HFFc6 (cell line): ENCODE results near the gene USP17L30. TPM values are rescaled to one million over a fixed set of nuclear protein-coding genes. Genes with fewer than 3 reads are reported as not detected.
"Not testable (repeated sequence)": the region's sequence is repeated elsewhere in the genome, so short reads cannot be mapped to it uniquely, and the experiment has no call there.

ENCODE experiments used
- DNase-seq: peaks from one replicate; pipeline ENCODE4 v3.0.0-alpha.2; 2018
- H3K27ac Mint-ChIP-seq: 2 replicates; pipeline ENCODE4 v1.8.0; 2020; ENCODE audit warnings: mild to moderate bottlenecking, mixed read lengths
- H3K27me3 Mint-ChIP-seq: 2 replicates; pipeline ENCODE4 v1.8.0; 2021; ENCODE audit warnings: mild to moderate bottlenecking, moderate library complexity, mixed read lengths; ENCODE audit not compliant: insufficient read depth
- H3K36me3 Mint-ChIP-seq: 2 replicates; pipeline ENCODE4 v1.8.0; 2021; ENCODE audit warnings: low read depth, mixed read lengths
- H3K4me1 Mint-ChIP-seq: 2 replicates; pipeline ENCODE4 v1.8.0; 2020; ENCODE audit warnings: low read depth, mixed read lengths
- H3K4me3 Mint-ChIP-seq: 2 replicates; pipeline ENCODE4 v1.8.0; 2020; ENCODE audit warnings: mild to moderate bottlenecking, moderate library complexity, mixed read lengths
- H3K9me3 Mint-ChIP-seq: 2 replicates; pipeline ENCODE4 v1.8.0; 2020; ENCODE audit warnings: mild to moderate bottlenecking, mixed read lengths
- long read RNA-seq: library from polyadenylated mRNA; unstranded; transcript quantifications from one replicate; pipeline ENCODE4 v2.0.0, GENCODE V29; 2019
- total RNA-seq, 6 experiments: library from RNA; stranded (reverse); fragmentation: NEBNext Ultra II Directional; extraction: Animal tissue kit (Norgen Biotek cat#: 25700); gene quantifications; 2 replicates in 1 of 6; 3 replicates in 5 of 6; pipeline ENCODE4 v1.2.3, GENCODE V29; 2021

The USP17L30 gene, protein sequence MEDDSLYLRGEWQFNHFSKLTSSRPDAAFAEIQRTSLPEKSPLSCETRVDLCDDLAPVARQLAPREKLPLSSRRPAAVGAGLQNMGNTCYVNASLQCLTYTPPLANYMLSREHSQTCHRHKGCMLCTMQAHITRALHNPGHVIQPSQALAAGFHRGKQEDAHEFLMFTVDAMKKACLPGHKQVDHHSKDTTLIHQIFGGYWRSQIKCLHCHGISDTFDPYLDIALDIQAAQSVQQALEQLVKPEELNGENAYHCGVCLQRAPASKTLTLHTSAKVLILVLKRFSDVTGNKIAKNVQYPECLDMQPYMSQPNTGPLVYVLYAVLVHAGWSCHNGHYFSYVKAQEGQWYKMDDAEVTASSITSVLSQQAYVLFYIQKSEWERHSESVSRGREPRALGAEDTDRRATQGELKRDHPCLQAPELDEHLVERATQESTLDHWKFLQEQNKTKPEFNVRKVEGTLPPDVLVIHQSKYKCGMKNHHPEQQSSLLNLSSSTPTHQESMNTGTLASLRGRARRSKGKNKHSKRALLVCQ
- total RNA-seq: not detected
- long read RNA-seq: 0 reads

DNA sequence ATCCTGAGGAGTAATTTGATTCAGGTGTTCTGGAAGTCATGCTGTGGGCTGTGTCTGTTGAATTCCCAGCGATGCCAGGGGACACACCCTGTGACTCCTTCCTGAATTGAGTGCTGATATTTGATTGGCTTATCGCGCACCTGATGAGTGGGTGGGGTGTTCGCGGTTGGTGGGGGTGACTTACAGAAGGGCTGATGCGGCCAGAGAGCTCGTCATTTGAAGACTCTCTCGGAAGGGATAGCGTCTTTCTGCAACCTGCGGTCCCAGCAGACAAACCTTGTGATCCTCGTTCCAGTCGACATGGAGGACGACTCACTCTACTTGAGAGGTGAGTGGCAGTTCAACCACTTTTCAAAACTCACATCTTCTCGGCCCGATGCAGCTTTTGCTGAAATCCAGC, at the start of gene USP17L30:
Gene USP17L30, plus strand, starts transcription at position 301 of the 400 bp plus-strand sequence. Its CDS starts 0 bp downstream, at position 301.
- H3K27me3 Mint-ChIP-seq, H3K27ac Mint-ChIP-seq, H3K36me3 Mint-ChIP-seq, DNase-seq, H3K4me3 Mint-ChIP-seq, H3K4me1 Mint-ChIP-seq, H3K9me3 Mint-ChIP-seq: not testable (repeated sequence)

DNA sequence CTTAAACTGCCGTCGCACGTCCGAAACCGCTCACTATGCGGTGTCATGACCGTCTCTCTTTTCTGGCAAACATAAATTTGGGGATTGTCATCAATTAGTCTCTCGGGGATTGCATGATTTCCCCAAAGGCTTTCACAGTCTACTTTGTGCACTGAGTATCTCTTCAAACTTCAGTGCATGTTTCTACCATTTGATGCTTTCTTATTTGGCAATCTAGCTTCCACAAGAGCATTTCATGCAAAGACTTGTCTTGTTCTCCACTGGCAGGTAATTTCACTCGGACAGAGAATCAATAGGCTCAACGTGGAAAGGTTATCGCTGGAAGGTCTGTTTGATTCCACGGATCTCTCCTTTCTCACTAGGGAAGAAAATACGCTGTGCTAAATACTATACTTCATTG, 38.7 kb upstream of the USP17L30 start:
- not testable (repeated sequence) for H3K27me3 Mint-ChIP-seq, H3K4me1 Mint-ChIP-seq, H3K4me3 Mint-ChIP-seq, DNase-seq, H3K9me3 Mint-ChIP-seq, H3K36me3 Mint-ChIP-seq, H3K27ac Mint-ChIP-seq

DNA sequence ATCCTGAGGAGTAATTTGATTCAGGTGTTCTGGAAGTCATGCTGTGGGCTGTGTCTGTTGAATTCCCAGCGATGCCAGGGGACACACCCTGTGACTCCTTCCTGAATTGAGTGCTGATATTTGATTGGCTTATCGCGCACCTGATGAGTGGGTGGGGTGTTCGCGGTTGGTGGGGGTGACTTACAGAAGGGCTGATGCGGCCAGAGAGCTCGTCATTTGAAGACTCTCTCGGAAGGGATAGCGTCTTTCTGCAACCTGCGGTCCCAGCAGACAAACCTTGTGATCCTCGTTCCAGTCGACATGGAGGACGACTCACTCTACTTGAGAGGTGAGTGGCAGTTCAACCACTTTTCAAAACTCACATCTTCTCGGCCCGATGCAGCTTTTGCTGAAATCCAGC, 38.1 kb upstream of the USP17L30 start, which contains the start of gene USP17L24:
Gene USP17L24, plus strand, starts transcription at position 301 of the 400 bp plus-strand sequence. Its CDS starts 0 bp downstream, at position 301.
- H3K4me3 Mint-ChIP-seq, H3K27ac Mint-ChIP-seq, H3K9me3 Mint-ChIP-seq, DNase-seq, H3K36me3 Mint-ChIP-seq, H3K4me1 Mint-ChIP-seq, H3K27me3 Mint-ChIP-seq: not testable (repeated sequence)

DNA sequence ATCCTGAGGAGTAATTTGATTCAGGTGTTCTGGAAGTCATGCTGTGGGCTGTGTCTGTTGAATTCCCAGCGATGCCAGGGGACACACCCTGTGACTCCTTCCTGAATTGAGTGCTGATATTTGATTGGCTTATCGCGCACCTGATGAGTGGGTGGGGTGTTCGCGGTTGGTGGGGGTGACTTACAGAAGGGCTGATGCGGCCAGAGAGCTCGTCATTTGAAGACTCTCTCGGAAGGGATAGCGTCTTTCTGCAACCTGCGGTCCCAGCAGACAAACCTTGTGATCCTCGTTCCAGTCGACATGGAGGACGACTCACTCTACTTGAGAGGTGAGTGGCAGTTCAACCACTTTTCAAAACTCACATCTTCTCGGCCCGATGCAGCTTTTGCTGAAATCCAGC, 33.3 kb upstream of the USP17L30 start, which contains the start of gene USP17L25:
Gene USP17L25, plus strand, starts transcription at position 301 of the 400 bp plus-strand sequence. Its CDS starts 0 bp downstream, at position 301.
- not testable (repeated sequence) for H3K27me3 Mint-ChIP-seq, H3K4me3 Mint-ChIP-seq, H3K36me3 Mint-ChIP-seq, H3K9me3 Mint-ChIP-seq, H3K27ac Mint-ChIP-seq, H3K4me1 Mint-ChIP-seq, DNase-seq

DNA sequence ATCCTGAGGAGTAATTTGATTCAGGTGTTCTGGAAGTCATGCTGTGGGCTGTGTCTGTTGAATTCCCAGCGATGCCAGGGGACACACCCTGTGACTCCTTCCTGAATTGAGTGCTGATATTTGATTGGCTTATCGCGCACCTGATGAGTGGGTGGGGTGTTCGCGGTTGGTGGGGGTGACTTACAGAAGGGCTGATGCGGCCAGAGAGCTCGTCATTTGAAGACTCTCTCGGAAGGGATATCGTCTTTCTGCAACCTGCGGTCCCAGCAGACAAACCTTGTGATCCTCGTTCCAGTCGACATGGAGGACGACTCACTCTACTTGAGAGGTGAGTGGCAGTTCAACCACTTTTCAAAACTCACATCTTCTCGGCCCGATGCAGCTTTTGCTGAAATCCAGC, 28.6 kb upstream of the USP17L30 start, which contains the start of gene USP17L26:
Gene USP17L26, plus strand, starts transcription at position 301 of the 400 bp plus-strand sequence. Its CDS starts 0 bp downstream, at position 301.
- not testable (repeated sequence) for H3K9me3 Mint-ChIP-seq, DNase-seq, H3K27ac Mint-ChIP-seq, H3K4me1 Mint-ChIP-seq, H3K27me3 Mint-ChIP-seq, H3K4me3 Mint-ChIP-seq, H3K36me3 Mint-ChIP-seq

DNA sequence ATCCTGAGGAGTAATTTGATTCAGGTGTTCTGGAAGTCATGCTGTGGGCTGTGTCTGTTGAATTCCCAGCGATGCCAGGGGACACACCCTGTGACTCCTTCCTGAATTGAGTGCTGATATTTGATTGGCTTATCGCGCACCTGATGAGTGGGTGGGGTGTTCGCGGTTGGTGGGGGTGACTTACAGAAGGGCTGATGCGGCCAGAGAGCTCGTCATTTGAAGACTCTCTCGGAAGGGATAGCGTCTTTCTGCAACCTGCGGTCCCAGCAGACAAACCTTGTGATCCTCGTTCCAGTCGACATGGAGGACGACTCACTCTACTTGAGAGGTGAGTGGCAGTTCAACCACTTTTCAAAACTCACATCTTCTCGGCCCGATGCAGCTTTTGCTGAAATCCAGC, 23.8 kb upstream of the USP17L30 start, which contains the start of gene USP17L5:
Gene USP17L5, plus strand, starts transcription at position 301 of the 400 bp plus-strand sequence. Its CDS starts 0 bp downstream, at position 301.
- not testable (repeated sequence) for H3K27ac Mint-ChIP-seq, H3K4me3 Mint-ChIP-seq, H3K4me1 Mint-ChIP-seq, H3K36me3 Mint-ChIP-seq, H3K27me3 Mint-ChIP-seq, DNase-seq, H3K9me3 Mint-ChIP-seq

DNA sequence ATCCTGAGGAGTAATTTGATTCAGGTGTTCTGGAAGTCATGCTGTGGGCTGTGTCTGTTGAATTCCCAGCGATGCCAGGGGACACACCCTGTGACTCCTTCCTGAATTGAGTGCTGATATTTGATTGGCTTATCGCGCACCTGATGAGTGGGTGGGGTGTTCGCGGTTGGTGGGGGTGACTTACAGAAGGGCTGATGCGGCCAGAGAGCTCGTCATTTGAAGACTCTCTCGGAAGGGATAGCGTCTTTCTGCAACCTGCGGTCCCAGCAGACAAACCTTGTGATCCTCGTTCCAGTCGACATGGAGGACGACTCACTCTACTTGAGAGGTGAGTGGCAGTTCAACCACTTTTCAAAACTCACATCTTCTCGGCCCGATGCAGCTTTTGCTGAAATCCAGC, 19.1 kb upstream of the USP17L30 start, which contains the start of gene USP17L27:
Gene USP17L27, plus strand, starts transcription at position 301 of the 400 bp plus-strand sequence. Its CDS starts 0 bp downstream, at position 301.
- H3K4me1 Mint-ChIP-seq, H3K4me3 Mint-ChIP-seq, DNase-seq, H3K27ac Mint-ChIP-seq, H3K27me3 Mint-ChIP-seq, H3K9me3 Mint-ChIP-seq, H3K36me3 Mint-ChIP-seq: not testable (repeated sequence)

DNA sequence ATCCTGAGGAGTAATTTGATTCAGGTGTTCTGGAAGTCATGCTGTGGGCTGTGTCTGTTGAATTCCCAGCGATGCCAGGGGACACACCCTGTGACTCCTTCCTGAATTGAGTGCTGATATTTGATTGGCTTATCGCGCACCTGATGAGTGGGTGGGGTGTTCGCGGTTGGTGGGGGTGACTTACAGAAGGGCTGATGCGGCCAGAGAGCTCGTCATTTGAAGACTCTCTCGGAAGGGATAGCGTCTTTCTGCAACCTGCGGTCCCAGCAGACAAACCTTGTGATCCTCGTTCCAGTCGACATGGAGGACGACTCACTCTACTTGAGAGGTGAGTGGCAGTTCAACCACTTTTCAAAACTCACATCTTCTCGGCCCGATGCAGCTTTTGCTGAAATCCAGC, 14.3 kb upstream of the USP17L30 start, which contains the start of gene USP17L28:
Gene USP17L28, plus strand, starts transcription at position 301 of the 400 bp plus-strand sequence. Its CDS starts 0 bp downstream, at position 301.
- H3K9me3 Mint-ChIP-seq, H3K36me3 Mint-ChIP-seq, H3K27ac Mint-ChIP-seq, H3K27me3 Mint-ChIP-seq, DNase-seq, H3K4me1 Mint-ChIP-seq, H3K4me3 Mint-ChIP-seq: not testable (repeated sequence)

DNA sequence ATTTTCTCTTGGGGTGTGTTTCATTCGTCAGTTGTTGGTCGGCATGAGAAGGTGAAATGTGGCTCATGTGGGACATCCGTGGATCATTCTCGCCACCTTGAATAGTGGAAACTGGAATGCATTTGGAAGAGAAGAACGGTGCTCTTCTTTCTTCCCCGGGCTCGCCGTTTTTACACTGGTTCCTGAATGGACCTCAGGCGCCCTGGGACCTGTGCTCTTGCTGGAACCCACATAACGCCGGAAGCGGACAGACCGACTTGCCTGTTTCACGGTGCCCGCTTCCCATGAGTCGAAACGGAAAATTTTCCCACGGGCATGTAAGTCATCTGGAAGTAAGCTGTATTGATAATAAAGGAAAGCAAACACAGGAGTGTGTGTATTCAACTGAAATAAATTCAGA, 12.1 kb upstream of the USP17L30 start:
- DNase-seq, H3K4me3 Mint-ChIP-seq, H3K36me3 Mint-ChIP-seq, H3K27me3 Mint-ChIP-seq, H3K9me3 Mint-ChIP-seq, H3K4me1 Mint-ChIP-seq, H3K27ac Mint-ChIP-seq: not testable (repeated sequence)

DNA sequence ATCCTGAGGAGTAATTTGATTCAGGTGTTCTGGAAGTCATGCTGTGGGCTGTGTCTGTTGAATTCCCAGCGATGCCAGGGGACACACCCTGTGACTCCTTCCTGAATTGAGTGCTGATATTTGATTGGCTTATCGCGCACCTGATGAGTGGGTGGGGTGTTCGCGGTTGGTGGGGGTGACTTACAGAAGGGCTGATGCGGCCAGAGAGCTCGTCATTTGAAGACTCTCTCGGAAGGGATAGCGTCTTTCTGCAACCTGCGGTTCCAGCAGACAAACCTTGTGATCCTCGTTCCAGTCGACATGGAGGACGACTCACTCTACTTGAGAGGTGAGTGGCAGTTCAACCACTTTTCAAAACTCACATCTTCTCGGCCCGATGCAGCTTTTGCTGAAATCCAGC, 9.6 kb upstream of the USP17L30 start, which contains the start of gene USP17L29:
Gene USP17L29, plus strand, starts transcription at position 301 of the 400 bp plus-strand sequence. Its CDS starts 0 bp downstream, at position 301.
- not testable (repeated sequence) for DNase-seq, H3K27me3 Mint-ChIP-seq, H3K9me3 Mint-ChIP-seq, H3K4me3 Mint-ChIP-seq, H3K27ac Mint-ChIP-seq, H3K4me1 Mint-ChIP-seq, H3K36me3 Mint-ChIP-seq

DNA sequence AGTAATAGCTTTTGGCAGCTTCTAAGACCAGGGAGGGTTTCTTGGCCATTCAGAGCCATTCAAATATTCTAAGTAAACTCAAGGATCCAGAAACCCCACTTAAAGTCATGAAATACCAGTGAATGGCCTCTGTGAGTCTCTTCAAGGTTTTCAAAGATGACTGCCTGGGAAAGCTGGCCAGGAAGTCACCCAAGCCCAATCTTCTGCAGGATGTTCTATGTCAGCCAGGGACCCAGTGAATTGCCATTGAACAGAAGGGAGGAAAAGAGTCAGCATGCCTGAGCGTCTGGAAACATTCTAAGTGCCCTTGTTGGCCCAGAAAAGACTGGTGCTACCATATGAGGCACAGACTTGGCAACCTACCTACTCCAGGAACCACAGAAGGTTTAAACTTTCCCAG, 17.0 kb downstream of the USP17L30 start:
- peaks cover 34% of the 10 kb centered on the region for H3K9me3 Mint-ChIP-seq
- DNase-seq, H3K27me3 Mint-ChIP-seq, H3K27ac Mint-ChIP-seq, H3K4me3 Mint-ChIP-seq, H3K36me3 Mint-ChIP-seq, H3K4me1 Mint-ChIP-seq: not testable (repeated sequence)
